Dermis microvascular lymphatic vessel endothelial cell (primary cell): ENCODE results near the gene OXSR1. TPM values are rescaled to one million over a fixed set of nuclear protein-coding genes. Genes with fewer than 3 reads are reported as not detected.
"Not testable (repeated sequence)": the region's sequence is repeated elsewhere in the genome, so short reads cannot be mapped to it uniquely, and the experiment has no call there.

Source experiments
- DNase-seq, 2 donors: peaks; one replicate each; pipeline versions ENCODE4 v3.0.0 to v3.0.0-alpha.2; 2010; ENCODE audit warnings: low read depth in 2 of 2
- total RNA-seq: library from RNA; depleted of rRNA; stranded (reverse); fragments of >200 nt; gene quantifications from 2 replicates; pipeline ENCODE4 v1.2.1, GENCODE V29; 2014

OXSR1 gene
- total RNA-seq, 1 donor from 2014 or later = 28.2 TPM

DNA sequence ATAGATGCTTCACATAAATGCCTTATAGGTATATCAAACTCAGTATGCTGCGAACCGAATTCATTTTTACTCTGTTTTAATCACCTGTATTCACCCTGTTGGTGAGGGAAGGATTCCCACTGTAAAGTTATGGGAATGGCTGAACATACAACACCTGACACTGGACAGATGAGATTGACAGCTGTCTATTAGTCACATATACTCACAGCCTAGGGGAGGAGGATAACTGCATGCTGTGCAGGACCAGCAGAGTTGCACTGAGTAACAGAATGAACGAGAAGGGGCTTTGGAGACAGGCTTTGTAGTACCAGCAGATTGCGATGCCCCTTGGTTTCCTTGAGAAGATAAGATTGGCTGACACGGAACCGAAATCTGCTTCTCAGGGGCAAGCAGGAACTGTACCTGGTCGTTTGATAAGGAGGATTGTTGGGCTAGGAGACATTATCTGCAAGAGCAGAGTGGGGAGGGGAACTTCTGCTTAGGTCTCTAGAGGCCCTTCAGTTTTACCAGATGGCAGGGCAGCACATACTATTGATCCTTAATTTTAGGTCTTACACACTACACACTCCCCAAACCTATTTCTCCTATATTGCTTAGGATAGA is 56.8 kb downstream of the OXSR1 start:
- DNase-seq = no peak

- DNase-seq = no peak
Observed at GRCh38 chr3:38224357-38224756, 59.0 kb downstream of the OXSR1 start.

DNA sequence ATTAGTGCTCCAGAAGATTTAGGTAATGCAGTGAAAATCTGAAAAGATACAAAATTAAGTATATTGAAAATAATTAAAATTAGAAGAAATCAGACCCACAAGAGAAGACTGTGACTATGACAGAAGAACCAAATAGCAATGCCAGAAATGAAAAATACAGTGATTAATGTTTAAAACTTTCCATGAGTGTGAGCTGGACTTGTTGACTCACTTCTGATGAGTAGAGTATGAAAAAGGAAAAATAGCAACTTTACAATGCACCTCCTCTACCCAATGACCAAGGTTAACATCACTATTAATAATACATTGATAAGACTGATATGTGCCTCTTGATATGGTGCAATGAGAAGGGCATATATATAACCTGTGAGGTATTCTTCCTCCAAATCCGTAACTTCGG is 60.9 kb downstream of the OXSR1 start:
- peak in 1 of 2 donors; percentile 2 for DNase-seq

- DNase-seq = peak in 1 of 2 donors; percentile 22
Observed at GRCh38 chr3:38227989-38228388, 62.7 kb downstream of the OXSR1 start.

GRCh38 chr3:38229036-38229435 is 63.7 kb downstream of the OXSR1 start:
- no peak for DNase-seq

- no peak for DNase-seq
Observed at GRCh38 chr3:38232701-38233100, 67.4 kb downstream of the OXSR1 start.

- peak in 1 of 2 donors; percentile 3 for DNase-seq
Observed at GRCh38 chr3:38235466-38235865, 70.1 kb downstream of the OXSR1 start.

DNA sequence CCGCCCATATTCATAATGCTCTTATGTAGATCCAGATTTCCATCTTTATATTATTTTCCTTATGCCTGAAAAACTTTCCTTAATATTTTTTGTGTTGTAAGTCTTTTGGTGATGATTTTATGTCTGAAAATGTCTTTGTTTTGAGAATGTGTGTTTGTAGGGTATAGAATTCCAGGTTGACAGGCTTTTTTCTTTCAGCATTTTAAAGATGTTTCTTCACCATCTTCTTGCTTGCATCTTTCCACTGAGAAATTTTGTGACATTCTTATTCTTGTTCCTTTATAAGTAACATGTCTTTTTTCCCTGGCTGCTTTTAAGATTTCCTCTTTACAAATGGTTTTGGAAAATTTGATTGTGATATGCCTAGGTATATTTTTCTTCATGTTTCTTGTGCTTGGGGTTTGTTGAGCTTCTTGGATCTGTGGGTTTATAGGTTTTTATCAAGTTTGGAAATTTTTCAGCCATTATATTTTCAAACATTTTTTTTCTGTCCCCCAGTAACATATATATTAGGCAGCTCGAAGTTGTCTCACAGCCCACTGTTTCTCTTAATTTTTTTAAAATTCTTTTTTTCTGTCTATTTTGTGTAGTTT is 73.2 kb downstream of the OXSR1 start:
- no peak for DNase-seq

- not testable (repeated sequence) for DNase-seq
Observed at GRCh38 chr3:38242812-38243211, 77.5 kb downstream of the OXSR1 start.

- DNase-seq = no peak
Observed at GRCh38 chr3:38245930-38246329, 80.6 kb downstream of the OXSR1 start.

DNA sequence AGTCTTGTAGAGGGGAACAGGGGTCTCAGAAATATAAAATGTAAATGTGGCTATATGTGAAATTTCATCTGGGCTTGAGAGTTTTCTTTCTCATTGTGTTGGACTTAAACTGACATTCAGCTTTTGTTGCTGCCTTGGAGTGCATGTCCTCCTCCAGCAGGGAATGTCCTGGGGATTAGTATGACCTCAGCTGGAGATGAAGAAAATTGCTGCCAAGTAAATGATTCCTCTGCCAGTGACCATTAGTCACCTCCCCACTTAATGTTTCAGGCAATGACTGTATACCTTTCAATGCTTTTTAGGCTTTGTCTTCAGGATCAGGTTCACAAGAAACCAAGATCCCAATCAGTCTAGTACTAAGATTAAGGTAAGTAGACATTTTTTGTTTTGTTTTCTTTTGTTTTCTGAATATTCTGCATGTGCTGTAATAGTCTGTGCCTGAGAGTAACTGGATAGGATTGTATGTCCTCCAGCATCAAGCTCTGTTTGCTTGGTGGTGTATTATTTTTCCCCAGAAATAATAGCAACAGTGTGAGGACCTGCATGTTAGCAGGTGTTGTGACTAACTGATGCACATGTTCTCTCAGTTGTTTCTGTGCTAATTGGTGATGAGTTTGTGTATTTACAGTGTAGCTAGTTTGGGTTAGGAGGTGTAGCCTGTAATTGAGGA is 82.2 kb downstream of the OXSR1 start:
- DNase-seq = peak in 1 of 2 donors; percentile 76

DNA sequence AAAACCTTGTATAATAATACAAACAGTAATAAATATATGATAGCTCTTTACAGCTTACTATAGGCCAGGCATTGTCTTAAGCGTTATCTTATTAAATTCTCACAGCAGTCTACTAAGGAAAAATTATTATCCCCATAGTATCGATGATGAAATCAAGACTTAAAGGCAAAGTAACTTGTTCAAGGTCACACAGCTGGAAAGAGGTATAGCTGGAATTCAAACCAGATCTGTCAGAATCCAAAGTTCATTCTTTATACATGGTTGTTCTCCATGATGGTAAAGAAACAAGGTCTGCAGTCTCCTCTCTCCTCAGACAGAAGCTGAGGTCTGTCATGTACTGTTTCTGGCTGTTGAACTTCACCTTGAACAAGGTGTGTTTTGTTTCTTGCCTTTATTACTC is 84.9 kb downstream of the OXSR1 start:
- no peak for DNase-seq

- no peak for DNase-seq
Observed at GRCh38 chr3:38251197-38251596, 85.9 kb downstream of the OXSR1 start.

DNA sequence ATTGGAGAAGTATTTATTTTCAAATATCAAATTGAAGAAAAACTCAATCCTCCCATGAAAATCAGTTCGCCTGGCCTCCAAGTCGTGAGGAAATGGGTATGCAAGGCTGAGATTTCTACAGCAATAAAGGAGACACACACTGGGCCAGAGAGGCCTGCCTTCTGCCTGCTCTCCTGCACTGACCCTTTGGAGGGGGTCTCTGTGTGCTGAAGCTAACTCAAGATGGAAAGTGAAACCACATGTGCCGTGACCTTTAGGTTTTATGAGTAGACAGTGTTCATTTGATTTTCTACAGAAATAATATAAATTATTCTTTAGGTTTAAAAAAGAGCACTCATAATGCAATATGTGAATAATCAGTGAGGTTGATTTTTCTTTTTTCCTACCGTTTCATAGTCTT is 88.4 kb downstream of the OXSR1 start:
- DNase-seq = no peak

GRCh38 chr3:38254872-38255271 is 89.5 kb downstream of the OXSR1 start:
- DNase-seq = no peak

- DNase-seq = no peak
Observed at GRCh38 chr3:38255627-38256026, 90.3 kb downstream of the OXSR1 start.

- DNase-seq = no peak
Observed at GRCh38 chr3:38257583-38257982, 92.2 kb downstream of the OXSR1 start.

- no peak for DNase-seq
Observed at GRCh38 chr3:38260474-38260873, 95.1 kb downstream of the OXSR1 start.

GRCh38 chr3:38264353-38264771 is 99.0 kb downstream of the OXSR1 start:
- DNase-seq = no peak

DNA sequence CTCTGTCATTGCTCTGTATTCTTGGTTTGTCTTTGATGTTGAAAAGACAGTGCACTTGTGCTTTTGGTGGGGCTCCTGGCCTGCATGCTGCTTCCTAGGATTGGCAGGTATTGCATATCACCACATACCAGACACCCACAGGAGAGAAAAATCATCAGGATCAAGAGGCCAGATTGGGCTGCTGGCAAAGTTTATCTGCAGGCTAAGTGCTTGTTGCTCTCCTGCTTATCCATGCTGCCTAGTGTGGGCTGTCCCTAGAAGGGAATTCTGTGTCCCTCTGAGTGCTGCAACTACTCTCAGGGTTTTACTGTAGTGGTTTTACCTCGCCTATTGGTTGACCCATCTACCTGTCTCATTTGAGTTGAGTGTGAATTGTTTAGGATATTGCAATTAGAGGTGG is 99.4 kb downstream of the OXSR1 start:
- no peak for DNase-seq

DNA sequence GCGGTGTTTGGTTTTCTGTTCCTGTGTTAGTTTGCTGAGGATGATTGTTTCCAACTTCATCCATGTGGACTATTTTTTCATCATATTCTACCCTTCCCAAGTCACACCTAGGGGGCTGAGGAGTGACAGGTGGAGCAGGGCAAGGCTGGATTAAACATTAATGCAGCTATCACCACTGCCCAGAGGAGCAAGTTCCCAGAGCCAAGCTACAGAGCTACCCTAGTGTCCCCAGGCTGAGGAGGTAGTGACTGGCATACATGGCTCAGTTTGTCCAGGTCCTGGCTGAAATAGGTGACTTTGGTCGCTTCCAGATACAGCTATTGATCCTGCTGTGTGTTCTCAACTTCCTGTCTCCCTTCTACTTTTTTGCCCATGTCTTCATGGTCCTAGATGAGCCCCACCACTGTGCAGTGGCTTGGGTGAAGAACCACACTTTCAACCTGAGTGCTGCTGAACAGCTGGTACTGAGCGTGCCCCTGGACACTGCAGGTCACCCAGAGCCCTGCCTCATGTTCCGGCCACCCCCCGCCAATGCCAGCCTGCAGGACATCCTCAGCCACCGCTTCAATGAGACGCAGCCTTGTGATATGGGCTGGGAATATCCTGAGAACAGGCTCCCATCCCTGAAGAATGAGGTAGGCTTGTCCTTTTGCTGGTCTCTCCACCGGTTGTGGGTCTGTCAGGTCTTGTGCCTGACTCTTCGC is 100.4 kb downstream of the OXSR1 start, which contains the start of gene SLC22A13:
Gene SLC22A13 (plus strand): TSS at position 209 of the 704 bp plus-strand sequence. CDS start 49 bp downstream, at position 258.
- no peak for DNase-seq

GRCh38 chr3:38266810-38267209 is 101.5 kb downstream of the OXSR1 start:
- DNase-seq = no peak
